GF-D8 (cell line): ENCODE data around the gene CABP4.
"Not testable (repeated sequence)": the region's sequence is repeated elsewhere in the genome, so short reads cannot be mapped to it uniquely, and the experiment has no call there.

ENCODE experiments used
- DNase-seq: peaks from one replicate; lab custom pipeline; 2025; lab: John Stamatoyannopoulos, UW

Gene CABP4

DNA sequence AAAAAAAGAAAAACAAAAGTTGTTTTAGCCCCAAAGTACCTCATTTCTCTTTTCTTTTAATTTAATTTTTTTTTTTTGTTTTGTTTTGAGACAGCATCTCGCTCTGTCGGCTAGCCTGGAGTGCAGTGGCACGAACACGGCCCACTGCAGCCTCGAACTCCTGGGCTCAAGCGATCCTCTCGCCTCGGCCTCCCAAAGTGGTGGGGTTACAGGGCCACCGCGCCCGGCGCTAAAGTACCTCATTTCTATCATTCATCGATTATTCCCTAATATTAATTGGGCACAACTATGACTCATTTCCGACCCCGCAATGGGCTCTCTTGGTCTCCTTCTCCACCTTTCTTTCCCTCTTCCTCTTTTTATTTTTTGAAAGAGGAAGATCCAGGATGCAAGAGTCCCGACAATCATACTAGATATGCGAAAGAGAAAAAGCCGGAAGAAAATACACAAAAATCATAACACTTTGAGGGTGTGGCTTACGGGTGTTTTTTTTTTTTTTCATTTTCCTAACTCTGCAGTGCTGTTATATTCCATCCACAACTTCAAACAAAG is 27.2 kb downstream of the CABP4 start:
- peak; percentile 64 for DNase-seq

DNA sequence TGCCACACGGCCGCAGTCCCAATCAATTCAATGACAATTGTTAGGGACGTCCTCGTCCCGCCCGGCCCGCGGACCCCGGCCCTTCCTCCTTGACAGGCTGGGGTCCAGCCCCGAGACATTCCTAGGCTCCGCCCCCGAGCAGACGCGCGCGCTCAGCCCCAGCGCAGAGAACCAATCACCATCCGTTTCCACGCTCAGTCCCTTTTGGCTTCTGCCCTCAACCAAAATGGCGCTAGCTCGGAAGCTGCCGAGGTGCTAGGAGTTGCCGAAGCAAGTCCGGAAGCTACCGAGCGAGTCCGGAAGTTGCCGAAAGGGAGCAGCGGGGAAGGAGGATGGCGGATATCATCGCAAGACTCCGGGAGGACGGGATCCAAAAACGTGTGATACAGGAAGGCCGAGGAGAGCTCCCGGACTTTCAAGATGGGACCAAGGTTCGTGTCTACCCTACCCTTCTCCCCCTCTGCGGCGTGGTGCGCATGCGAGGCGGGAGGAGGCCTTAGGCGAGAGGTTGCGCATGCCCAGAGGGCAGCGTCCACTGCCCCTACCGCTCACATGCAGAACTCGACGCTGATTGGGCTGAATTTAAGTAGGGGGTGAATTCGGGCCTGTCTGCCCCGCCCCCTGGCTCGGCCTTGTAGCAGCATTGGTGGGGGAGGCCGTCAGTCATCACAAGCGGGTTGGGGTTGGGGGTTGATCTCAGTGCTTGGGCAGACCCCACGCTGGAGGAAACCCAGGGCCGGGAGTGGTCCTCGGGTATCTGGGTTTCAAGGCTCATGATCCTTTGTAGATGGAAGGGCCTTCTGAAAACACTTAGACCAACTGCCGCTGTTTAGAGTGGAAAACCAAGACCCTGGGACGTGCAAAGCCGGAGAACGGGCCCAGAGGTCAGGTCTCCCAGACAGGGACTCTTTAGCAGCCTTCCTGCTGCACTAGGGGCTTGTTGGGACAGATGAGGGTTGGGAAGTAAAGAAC is 28.0 kb downstream of the CABP4 start, which contains the start of gene AIP:
Gene AIP (plus strand): TSS at position 200 of the 972 bp plus-strand sequence. CDS start 133 bp downstream, at position 333.
- peak; percentile 90 for DNase-seq

DNA sequence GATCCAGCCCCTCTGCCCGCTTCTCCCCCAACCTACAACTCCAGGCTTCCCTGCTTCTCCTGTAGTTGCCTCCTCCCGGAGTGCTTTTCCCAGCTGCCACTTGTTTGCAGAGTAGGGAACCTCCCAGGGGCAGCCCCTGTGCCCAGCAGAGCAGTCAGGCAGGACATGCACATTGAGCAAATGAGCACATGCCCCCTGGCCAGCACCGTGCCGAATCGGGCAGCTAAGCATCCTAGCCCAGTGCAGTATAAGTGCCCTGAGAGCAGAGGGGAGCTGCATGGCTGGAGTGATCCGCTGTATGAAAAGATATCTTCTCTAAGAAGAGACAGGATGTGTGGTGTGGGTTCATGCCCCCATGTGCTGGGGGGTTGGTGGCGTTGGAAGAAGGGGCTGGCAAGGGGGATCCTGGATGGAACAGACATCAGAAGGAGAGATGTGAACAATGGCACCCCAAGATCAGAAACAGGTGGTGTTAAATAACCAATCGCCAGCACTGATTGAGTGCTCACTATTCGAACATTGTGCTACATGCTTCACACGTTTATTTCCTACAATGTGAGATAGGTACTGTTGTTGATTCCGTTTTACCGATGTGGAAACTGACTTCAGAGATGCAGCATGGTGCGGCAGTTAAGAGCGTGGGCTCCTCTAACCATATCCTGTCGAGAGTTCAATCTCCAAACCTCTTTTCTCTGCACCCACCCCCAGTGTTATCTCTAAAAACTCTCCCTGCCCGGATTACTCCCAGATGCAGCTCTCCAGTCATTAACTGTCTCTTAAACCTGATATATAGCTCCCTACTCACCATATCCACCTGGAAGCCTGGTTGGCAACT is 28.9 kb downstream of the CABP4 start:
- no peak for DNase-seq

DNA sequence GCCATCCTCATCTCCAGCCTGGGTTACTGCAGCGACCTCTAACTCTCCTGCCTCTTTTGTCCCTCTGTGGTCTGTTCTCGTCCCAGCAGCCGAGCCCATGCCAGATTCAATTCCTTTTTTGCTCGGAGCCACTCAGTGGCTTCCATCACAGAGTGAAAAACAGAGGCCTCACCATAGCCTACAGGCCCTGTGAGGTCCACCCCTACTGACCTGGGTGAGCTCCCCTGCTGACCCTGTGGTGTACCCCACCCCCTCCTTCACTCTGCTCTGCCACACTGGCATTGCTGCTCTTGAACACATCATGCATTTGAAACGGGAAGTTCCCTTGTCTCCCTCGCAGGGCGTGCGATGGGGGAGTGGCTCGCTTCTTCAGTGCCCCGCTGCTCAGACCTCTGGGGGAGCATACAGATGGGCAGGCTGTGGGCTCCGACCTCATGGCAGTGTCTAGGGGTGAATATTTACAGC is 29.7 kb downstream of the CABP4 start:
- DNase-seq: peak; percentile 2

DNA sequence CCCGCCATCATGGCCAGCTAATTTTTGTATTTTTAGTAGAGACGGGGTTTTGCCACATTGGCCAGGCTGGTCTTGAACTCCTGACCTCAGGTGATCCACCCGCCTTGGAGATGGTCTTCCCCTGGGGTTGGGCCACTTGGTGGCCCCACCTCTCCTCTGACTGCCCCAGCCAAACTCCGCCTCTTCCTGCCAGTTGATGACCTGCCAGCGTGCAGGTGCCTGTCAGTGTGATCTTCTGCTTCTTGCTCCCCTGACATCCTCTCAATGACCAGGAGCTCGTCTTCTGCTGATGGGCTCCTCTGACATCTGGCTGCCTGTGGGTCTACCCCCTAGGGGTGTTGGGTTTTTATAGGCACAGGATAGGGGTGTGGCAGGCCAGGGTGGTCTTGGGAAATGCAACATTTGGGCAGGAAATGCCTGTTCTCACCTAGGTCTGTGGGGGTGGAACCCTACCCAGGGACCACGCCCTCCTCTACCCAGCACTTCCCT is 30.8 kb downstream of the CABP4 start:
- not testable (repeated sequence) for DNase-seq

DNA sequence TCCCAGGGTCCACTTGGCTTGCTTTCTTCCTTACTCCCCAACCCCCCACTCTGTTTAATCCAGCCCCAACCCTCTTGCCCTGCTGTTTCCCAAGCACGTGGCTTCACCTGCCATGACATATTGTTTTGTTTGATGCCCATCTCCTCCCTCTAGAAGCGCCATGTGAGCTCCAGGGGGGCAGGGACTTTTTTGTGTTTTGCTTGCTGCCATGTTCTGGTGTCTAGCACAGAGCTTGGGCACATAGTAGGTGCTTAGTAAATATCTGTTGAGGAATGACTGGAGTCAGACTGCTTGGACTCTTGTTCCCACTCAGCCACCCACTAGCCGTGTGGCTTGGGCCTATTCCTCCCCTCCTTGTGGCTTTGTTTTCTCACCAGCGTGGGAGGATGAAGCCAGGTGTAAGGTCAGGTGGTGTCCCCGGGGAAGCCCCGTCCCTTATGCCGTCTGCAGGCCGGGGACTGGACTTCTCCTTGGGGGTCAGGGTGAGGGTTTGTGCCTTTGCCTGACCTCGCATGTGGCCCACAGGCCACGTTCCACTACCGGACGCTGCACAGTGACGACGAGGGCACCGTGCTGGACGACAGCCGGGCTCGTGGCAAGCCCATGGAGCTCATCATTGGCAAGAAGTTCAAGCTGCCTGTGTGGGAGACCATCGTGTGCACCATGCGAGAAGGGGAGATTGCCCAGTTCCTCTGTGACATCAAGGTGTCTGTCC is 31.5 kb downstream of the CABP4 start:
- no peak for DNase-seq

DNA sequence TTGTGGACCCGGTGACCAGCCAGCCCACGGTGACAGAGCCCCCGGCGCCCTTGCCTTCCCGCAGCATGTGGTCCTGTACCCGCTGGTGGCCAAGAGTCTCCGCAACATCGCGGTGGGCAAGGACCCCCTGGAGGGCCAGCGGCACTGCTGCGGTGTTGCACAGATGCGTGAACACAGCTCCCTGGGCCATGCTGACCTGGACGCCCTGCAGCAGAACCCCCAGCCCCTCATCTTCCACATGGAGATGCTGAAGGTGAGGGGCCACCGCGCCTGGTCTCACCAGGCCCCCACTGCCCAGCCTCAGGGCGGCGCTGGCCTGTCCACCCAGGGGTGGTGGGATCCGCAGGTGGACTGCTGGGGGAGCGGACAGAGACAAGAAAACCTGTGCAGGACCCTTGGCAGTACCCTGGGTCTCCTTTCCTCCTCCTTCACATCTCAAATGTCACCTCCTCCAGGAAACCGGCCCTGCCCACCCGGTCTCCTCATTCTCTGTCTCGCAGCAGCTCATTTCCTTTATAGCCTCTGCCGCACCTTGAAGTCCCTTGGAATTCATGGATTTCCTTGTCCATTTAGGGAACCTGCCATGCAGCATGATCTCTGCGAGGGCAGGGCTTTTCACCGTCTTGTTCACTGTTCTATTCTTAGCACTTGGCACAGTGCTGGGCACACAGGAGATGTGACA is 34.2 kb downstream of the CABP4 start:
- no peak for DNase-seq

DNA sequence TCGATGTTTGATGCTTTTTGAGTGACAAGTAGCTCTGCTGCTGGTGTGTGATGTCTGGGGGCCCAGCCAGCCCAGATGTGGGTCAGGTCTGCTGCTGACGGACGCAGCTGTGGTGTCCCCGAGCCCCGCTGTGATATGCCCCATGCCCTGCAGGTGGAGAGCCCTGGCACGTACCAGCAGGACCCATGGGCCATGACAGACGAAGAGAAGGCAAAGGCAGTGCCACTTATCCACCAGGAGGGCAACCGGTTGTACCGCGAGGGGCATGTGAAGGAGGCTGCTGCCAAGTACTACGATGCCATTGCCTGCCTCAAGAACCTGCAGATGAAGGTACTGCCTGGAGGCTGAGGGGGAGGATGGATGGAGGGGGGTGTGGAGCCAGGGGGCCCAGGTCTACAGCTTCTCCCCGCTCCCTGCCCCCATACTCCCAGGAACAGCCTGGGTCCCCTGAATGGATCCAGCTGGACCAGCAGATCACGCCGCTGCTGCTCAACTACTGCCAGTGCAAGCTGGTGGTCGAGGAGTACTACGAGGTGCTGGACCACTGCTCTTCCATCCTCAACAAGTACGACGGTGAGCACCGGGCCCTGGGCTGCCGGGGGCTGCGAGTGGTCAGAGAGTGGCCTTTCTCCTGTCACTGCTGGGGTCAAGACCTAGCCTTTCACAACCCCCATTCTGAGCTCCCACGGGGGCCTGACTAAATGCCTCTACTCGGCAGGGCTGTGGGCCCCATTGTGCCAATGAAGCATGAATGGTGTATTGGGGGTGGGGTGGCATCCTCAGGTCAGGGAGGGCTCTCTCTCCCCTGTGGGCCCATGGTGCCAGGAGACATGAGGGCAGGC is 35.0 kb downstream of the CABP4 start:
- DNase-seq: no peak

DNA sequence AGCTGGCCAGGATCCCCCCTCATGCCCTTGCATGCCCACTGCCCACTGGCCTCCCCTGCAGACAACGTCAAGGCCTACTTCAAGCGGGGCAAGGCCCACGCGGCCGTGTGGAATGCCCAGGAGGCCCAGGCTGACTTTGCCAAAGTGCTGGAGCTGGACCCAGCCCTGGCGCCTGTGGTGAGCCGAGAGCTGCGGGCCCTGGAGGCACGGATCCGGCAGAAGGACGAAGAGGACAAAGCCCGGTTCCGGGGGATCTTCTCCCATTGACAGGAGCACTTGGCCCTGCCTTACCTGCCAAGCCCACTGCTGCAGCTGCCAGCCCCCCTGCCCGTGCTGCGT is 35.5 kb downstream of the CABP4 start:
- DNase-seq: no peak

DNA sequence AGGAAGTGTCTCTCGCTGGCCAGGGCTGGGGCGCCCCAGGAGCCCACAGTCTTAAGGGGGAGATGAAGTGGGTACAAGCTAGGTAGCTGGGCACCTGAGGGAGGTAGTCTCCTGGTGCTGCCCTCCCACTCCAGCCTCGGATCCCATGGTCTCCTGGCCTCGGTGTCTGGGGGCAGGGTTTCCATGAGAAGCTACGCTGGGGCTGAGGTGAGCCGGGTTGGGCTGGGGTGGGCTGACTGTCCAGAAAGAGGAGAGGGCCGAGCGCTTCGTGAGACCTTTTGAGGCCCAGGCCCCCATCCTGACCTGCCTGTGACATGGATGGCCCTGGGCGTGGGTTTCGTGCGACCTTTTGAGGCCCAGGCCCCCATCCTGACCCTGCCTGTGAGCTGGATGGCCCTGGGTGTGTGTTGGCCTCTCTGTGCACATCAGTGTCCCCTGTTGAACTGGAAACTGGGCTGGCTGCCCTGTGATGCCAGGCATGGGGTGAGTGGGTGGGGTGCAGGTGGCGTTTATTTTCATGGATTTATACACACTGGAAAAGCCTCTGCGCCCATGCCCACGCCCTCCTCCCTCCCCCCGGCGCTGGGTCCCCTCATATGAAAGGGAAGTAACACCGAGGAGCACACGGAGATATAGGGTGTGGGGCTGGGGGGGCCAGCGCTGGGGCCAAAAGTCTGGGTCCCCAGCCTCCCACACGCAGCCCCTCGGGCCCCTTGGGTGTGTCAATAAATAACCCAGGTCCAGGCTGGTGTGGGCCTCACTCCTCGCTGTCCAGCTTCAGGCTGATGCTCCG is 36.3 kb downstream of the CABP4 start:
- DNase-seq: no peak

DNA sequence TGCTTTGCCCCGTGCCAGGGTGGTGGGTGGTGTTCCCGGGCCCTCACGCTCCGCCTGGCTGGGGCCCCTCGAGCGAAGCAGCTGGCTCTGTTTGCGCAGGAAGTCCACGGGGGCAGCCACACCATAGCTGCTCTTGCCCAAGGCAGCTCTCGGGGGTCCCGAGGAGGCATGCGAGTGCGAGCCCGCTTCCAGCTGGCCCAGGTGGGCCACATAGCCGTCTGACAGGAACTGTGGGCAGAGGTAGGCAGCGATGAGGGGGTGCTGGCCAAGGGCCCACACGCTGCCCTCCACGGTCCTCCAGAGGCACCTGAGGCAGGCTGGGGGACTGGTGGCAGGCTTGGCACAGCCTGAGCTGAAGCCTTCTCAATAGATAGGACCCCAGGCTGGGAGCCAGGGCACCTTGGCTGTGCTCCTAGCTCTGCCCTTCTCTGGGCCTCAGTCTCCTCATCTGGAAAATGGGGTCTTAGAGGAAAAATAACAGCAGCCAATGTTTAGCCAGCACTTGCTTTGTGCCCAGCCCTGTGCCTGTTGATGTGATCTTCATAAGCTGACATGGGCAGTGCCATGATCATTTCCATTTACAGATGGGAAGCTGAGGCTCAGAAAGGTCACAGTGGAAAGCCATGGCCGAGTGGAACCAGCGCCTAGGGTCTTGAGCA is 37.0 kb downstream of the CABP4 start:
- DNase-seq: no peak

DNA sequence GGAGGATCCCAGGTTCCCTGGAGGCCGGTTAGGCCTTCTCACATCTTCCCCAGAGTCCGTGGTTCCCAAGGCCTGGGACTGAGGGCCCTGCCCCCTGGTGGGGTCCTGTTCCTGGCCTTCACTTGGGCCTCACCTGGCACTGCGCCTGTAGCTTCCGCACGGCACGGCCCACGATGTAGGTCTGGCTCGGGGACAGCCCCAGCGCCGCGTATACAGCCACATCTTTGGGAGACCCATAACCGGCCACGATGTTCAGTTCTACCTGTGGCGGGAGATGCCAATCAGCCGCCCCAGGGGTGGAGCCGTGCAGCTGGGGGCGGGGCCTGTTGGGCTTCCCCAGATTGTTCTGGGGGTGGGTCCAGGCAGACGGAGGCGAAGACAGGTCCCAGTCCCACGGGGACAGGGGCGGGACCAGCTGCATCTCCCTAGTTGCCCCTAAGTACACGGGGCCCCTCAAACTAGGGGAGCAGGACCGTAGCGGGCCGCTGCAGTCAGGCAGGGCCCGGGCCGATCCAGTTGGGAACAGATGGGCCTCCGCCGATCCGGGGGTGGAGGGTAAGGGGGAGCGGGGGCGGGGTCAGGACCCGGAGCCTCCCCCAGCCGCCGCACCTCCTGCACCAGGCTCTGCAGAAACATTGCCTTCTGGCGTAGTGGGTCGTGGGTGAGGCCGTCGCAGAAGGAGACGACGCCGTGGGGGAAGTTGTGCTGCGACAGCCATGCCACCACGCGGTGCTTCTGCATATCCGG is 37.8 kb downstream of the CABP4 start:
- DNase-seq: no peak

DNA sequence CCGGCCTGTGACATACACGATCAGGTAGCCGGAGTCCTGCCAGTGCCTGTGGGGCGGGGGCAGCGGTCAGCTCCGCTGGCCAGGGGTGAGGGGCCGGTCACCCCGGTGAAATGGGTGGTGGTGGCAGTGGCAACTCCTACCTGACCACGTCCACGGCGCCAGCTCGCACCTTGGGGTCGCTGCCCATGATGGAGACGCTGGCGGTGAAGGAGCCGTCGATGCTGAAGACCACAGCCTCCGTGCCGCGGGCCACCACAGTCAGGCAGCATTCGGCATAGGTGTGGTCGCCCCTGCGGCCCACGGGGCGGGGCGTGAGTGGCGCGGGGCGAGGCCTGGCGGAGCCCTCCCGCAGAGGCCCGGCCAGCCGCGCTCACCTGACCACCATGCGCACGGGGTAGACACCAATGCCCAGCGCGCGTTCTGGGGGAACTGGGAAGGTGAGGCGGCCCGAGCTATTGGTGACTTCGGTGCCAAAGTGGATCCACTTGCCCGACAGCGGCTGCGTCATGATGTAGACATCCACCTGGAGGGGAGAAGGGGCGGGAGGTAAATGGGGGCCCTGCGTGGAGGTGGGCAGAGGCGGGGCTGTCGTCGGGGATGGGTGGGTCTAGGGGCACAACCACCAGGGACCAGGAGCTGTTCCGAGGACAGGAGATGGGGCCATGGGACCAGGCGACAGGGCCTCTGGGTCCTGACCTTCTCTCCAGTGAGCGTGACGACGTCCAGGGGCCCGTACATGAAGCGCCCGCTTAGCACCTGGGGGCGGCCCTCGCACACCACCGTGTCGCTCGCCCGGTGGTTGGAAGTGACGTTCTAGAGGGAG is 38.6 kb downstream of the CABP4 start:
- no peak for DNase-seq

DNA sequence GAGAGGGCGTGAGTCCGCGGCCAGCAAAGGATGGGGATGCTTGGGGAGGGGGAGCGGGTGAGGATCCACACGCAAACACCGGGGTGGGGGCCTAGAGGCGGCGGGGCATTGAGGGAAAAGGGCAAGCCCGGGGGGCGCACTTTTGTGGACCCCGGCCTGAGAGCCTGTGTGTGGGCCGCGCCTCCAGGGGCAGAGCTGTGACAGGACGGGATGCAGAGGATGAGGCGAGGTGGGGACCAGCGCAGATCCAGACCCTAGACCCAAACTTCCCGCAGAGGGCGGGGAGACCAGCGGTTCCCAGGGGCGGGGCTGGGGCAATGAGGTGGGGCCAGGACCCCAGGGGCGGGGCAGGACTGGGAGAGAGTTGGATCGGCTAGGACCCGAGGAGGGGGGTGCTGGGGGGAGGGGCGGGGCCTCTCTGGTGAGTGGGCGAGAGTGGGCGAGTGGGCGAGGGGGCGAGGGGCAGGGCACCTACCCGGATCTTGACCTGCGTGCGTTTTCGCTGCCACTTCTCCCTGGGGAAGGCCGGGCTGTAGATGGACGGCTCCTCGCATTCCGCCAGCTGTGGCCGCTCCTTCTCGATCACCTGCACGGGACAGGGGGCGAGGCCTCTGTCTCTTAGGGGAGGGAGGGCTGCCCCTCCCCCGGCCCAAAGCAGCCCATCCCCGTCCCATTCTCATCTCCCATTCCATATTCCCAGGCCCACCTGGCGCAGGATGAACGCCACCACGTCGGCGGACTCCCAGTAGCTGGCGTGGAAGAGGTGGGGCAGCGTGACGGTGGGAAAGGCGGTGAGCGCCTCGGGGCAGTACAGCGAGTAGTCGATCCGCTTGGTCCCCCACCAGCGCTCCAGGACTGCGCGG is 39.4 kb downstream of the CABP4 start:
- DNase-seq: no peak

DNA sequence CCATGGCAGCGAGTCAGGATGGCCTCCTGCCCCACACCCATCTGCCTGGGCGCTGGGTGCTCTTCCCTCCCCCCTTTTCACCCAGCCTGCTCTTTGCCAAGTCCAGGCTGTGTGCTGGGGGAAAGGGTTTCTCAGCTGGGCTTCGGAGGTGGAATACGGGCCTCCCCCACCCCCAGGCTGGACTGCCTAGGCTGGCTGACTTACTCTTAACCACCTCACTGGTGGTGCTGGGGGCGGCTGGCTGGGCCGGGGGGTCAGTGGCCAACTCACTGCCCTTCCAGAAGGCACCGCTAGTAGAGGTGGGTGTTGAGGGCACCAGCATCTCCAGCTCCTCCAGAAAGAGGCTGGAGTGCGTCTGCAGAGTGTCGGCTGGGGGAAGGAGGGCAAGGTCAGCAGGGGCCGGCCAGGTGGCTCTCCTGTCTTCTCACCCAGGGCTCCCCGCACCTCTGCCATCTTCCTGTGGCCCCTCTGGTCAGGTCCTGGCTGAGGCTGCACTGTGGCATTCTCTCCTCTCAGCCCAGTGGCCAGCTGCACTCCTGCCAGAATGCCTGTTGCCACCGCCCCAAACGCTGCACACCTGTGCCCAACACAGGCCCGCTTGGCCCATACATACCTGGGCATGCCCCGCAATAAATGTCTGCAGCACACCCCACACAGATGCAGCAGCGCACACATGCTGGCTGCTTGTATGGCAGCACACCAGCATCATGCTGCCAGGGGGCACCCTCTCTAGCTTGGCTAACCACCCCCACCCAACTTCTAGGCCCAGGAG is 40.3 kb downstream of the CABP4 start:
- no peak for DNase-seq
